ENCODE data around the gene PLRG1. TPM values are rescaled to one million over a fixed set of nuclear protein-coding genes. Genes with fewer than 3 reads are reported as not detected.
"Not testable (repeated sequence)": the region's sequence is repeated elsewhere in the genome, so short reads cannot be mapped to it uniquely, and the experiment has no call there.

Gene PLRG1
- total RNA-seq = 51.6 and 65.7 TPM in 2 replicates

DNA sequence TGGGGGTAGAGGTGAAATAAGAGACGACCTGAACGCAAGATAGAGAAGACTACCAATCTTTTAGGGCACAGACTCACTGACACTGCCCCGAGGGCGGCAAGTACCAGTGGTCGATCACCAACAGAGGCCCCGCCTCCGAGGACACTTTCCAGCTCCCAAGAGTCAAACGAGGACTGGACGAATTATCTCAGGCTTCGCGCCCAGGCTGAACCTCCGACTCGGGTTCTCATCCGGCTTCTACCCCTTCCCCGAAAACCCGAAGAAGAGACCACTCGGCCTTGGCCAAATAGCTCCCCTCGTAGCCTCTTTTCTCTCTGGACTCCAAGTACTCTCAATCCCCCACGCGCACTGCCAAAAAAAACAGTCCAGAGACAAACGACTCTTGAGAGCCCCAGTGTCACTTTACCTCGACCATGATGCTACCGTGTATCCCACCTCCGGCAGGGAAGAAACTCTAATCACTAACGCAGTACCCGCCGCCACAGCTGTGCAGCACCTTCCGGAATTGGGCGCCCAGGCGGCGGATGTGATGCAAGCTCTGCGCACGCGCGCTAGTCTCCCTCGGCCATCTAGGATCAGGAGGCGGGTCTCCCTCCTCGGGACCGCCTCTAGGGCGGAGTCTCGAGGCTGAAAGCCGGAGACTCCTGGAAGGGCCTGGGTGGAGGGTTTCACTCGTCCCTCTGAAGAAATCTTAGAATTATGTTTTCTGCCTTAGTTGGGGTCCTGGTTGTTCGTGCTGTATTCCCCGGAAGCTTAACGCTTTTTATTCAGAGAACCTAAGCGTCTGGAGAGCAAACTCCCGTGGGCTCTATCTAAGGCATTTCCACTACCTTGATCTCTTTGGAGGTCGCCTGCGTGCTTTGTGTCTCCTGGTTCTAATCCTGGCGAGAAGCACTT, at the start of gene PLRG1:
Gene PLRG1, minus strand, starts transcription at position 507 of the 897 bp plus-strand sequence. Its CDS starts 92 bp downstream, at position 415.
- peak; percentile 86 to 94 for DNase-seq (ENCODE audit: low read depth in 2 of 2)

DNA sequence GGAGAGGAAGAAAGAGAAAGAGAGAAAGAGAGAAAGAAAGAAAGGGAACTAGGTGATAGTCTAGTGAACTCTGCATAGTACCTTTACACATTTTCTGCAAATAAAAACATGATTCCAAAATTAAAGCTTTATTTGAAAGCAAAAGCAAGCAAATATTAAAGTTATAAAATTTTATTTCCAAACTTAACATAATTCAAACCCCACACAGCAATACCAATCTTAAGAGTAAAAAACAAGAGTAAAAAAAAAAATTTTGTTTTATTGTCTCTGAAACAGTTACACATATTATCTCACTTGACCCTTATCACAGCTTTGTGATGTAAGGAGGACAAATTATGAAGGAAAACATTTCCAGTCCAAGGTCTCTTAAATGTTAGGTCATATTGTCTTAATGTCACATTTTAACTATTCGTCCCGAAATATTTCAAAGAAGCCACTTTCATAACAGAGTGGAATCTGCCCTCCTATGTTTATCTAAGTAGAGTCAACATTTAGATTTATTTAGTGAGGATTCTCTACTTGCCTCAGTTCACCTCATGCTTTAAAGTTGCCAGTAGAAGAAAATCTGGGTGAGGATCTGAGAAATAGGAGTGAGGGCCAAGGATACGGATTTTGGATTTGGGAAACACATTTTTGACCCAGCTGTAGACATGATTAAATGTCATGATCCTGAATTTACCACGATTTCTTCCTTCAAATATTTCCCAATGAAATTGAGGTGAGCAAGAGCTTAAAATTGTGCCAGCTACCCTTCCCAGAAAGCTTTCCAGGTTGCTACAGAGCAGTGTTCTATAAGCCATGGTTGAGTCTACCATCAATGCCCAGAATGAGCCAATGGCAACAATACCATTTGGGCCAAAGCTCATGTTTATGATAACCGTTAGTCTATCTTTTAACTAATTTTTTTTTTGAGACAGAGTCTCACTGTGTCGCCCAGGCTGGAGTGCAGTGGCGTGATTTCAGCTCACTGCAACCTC, 47.9 kb upstream of the PLRG1 start:
- DNase-seq (ENCODE audit: low read depth in 2 of 2) = no peak

DNA sequence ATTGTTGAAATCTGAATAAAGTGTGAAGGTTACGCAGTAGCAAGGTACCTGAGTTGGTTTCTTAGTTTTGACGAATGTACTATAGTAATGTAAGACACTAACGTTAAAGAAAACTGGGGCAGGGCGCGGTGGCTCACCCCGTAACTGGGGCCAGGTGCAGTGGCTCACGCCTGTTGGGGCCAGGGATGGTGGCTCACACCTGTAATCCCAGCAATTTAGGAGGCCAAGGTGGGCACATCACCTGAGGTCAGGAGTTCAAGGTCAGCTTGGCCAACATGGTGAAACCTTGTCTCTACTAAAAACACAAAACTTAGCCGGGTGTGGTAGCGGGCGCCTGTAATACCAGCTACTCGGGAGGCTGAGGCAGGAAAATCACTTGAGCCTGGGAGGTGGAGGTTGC, 47.1 kb upstream of the PLRG1 start:
- DNase-seq (ENCODE audit: low read depth in 2 of 2) = not testable (repeated sequence)

DNA sequence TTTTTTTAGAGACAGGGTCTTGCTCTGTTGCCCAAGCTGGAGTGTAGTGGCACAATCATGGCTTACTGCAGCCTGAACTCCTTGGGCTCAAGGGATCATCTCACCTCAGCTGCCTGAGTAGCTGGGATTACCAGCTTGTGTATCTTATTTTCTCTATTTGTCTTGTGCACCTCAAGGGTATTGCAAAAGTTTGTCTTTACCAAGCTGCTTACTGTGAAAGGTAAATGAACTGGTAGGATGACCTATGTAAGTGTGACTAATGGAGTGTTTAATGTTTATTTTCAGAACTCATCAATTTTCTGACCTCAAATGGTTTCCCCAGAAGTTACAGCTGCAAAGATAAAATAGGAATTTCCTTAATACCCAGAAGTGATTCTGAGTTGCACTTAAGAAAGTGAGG, 45.6 kb upstream of the PLRG1 start:
- DNase-seq (ENCODE audit: low read depth in 2 of 2) = no peak

DNA sequence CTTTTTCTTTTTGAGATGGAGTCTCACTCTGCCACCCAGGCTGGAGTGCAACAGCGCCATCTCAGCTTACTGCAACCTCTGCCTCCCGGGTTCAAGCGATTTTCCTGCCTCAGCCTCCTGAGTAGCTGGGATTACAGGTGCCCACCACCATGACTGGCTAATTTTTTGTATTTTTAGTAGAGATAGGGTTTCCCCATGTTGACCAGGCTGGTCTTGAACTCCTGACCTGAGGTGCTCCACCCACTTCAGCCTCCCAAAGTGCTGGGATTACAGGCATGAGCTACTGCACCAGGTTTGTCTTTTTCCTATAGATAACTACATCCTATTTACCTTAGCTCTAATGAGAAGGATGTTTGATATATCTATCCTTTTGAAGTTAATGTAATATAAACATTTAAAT, 44.1 kb upstream of the PLRG1 start:
- not testable (repeated sequence) for DNase-seq (ENCODE audit: low read depth in 2 of 2)

DNA sequence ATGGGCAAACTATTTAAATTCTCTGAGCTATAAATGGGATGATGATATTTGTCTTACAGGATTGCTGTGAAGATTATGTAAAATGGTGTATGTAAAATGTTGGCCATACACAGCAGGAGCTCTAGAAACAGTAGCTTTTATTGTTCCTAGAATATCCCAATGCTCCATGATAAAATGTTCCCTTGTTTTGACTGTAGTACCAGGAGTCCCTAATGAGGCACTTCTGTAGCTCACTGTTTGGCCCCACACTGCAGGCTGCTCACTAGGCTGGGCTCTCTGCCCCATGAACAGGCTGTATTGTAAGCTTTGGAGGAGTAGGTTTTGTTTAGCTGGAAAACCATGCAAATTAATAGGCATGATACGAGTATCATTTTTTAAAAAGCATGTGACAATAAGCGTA, 43.7 kb upstream of the PLRG1 start:
- DNase-seq (ENCODE audit: low read depth in 2 of 2) = no peak

DNA sequence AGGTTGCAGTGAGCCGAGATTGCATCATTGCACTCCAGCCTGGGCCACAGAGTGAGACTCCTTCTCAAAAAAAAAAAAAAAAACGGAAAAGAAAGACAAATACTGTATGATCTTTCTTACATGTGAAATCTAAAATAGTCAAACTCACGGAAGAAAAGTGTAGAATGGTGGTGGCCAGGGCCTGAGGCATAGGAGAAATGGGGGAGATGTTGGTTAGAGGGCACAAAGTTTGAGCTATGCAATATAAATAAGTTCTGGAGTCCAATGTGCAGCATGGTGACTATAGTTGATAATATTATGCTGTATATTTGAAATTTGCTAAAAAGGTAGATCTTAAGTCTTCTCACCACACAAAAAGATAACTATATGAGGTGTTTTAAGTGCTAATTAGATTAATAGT, 41.7 kb upstream of the PLRG1 start:
- no peak for DNase-seq (ENCODE audit: low read depth in 2 of 2)

DNA sequence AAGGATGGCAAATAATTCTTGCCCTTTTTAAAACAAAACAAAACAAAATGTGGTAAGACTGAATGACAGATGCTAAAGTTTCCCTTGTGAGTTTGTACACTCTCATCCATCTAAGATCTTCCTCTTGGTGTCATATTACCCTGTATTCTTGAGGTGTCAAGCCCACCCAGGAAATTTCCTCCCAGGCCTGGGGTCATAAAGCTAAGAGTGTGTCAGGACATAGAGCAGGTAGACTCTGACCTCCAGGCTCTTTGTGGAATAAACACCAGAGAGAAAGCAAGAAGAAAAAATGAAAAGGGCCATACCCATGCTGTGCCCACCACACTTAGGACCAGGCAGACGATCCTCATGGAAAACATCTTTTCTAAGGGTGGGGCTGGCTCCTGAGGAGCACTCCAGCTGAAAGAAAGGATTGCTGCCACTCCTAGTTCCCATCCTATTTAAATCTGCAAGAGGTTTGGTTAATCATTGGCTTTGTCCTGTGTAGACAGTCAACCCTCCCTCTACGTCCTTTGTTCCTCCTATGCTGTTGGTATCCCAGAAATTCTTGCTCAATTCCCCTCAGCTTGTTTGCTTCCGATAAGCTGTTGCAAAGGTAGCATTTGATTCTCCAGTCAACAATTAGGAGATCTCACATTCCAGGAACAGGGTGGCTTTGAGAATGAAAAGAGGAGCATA, 40.3 kb upstream of the PLRG1 start, which contains the start of gene FGA:
Gene FGA, minus strand, starts transcription at position 414 of the 678 bp plus-strand sequence. Its CDS starts 55 bp downstream, at position 359.
- no peak for DNase-seq (ENCODE audit: low read depth in 2 of 2)

DNA sequence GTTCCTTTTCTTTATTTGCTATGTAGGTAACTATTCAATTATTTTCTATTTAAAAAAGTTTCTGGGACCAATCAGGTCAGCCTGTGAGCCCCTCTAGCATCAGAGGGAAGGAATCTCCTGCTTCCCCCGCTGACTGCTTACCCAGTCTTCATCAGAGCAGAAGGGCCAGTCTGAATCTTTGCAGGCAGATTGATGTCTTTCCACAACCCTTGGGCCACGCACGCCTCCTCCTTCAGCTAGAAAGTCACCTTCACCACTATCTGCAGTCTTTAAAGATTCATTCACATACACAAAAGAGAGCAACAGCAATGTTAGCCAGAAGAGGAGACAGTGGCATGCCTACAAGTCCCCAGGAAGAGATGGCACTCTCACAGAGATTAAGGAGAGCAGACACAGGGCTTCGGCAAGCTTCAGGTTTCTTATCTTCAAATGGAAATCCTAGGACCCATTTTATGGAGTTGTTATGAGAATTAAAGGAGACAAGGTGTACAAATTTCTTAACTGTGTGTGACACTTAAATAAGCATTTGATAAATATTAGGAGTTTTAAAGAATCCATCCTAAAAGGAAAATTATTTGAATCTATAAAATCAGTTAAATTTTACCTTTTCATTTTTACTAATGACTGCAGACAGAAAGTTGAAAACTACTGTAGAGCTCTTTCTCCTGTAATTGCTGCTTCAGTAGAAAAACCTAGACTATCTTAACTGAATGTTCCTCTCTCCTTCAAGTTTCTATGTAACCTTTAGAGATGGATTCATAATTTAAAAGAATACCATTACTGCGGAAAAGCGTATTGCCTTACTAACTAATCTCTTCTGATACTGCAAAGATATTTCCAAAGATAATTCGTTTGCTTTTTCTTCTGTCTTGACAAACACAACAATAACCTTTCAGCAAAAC, 39.3 kb upstream of the PLRG1 start:
- no peak for DNase-seq (ENCODE audit: low read depth in 2 of 2)

DNA sequence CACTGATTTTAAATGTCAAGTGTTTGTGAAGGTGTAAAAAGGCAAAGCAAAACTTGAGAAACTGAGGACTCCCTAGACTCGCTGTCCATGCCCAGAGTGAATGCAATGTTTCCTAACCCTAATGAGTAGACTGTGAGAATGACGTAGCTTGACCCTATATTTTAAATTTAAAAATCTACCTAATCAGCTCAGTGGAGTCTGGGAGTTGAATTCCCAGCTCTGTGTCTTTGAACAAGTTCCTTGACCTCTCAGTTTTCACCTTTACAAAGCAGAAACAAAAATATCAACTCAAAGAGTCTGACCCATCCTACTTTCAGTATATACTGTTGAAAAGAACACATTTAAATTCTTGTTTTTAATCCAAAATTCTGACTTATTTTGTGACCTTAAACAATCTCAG, 38.0 kb upstream of the PLRG1 start:
- DNase-seq (ENCODE audit: low read depth in 2 of 2) = no peak

DNA sequence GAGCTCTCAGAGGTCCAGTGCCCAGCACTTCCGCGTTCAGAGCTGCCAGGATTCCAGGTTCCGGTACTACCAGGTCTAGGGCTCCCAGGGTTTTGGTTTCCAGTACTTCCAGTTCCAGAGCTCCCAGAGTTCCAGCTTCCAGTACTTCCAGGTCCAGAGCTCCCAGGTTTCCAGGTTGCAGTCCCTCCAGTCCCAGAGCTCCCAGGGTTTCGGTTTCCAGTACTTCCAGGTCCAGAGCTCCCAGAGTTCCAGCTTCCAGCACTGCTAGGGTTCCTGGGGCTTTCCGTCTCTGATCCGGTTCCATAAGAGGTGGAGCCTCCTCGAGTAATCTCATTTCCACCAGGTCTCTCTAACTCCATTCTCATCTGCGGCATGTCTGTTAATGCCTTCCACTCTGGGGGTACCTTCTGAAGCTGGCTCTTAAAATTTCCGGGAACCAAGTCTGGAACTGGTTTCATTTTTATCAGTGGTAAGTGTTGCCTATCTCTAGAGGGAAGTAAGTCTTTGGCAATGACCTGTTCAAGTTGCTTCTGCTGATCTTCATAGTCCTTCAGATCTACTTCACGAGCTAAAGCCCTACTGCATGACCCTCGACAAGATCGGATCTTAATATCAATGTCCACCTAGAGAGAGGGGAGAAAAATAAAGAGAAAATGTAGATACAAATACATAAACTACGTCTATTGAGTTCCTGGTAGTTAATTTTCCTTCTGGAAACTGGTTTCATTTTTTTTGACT, 36.3 kb upstream of the PLRG1 start:
- no peak for DNase-seq (ENCODE audit: low read depth in 2 of 2)

DNA sequence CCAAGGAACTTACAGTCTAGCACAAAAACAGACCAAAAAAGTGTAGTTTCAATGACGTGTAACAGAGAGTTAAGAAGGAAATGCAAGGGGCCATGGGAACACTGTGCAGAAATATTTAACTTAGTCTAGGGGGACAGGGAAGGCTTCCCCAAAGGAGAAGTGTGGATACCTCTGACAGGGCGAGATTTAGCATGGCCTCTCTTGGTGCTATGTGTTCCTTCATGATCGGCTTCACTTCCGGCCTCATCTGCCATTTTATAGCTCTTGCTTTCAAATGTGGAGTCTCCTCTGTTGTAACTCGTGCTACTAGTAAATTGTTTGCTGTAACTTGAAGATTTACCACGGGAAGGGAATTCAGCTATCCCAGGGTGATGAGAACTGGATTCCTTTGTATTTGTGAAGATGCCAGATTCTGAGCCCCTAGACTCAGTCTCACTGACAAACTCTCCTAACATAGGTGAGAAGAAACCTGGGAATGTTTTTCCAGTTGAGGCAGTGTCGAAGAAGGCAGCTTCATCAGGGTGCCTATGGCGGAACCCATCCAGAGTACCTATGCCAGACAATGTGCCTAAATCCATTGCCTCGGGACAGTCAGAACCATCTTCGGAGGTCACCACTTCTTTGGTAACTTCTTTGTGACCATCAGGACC, 35.3 kb upstream of the PLRG1 start:
- DNase-seq (ENCODE audit: low read depth in 2 of 2) = no peak

DNA sequence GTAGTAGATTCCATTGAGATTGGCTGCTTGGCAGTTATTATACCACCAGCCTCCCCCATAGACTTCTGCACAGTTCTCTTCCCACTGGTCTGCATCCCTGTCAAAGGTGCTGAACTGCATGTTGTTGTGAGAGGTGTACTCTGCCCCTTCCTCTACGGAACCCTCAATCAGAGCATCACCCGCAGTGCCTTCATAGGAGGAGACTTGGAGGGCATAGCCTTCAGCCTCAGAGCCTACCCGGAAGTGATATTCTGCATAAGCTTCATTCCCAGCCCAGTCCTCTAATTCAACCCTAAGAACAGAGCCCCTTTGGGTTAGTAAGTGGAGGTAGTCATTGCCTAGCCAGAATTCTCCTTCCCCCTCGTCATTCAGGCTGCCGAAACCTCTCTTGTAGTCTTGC, 34.1 kb upstream of the PLRG1 start:
- DNase-seq (ENCODE audit: low read depth in 2 of 2) = no peak

DNA sequence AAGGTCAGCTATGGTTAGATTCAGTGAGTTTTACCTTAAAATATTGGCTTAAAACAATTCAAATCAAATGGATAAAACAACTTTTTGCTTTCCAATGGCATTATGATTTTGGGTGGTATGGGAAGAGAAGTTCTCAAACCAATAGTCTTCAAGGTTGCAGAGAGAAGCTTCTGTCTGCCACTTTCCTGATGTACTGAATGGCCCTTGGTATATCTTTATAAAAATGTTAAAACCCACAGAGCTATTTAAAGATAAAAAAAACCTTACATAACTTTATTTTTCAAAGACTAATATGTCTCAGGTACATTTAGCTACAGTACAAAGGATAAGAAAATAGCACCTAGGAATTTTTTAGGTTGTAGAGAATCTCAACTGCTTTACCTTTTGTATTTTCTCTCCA, 33.5 kb upstream of the PLRG1 start:
- no peak for DNase-seq (ENCODE audit: low read depth in 2 of 2)

DNA sequence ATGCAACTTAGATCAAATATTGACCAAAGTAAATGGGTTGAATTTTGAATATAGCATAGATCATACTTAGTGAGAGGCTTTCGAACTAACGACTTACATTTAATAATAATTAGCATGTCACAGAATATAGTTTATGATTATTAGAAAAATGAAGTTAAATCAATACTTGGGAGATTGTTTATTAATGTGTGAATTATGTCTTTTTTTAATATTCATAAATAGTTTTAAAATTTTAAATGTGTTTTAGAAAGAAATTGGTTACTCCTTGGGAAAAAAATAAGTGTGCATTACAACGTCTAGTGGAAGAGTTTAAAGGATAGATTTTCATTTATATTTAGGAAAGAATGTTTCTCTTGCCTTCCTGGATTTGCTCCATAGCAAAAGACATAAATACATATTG, 33.0 kb upstream of the PLRG1 start:
- no peak for DNase-seq (ENCODE audit: low read depth in 2 of 2)

DNA sequence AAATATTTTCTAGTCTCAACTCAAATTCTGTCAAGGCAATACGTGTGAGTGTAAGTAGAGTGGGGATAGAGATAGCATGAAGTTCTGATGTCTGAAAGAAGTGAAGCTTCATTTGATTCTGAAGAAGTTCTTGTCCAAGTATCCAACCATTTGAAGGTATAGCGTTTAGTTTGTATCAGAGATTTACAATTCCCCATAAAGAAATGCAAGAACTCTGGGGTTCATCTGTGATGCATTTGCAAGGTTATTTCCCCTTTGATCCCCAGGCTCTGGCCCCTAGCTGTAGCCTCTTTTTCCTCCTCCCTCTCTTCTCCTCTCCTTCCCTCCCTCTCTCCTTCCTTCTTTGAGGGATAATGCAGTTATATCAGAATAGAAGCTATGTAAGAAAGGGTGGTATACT, 32.5 kb upstream of the PLRG1 start:
- no peak for DNase-seq (ENCODE audit: low read depth in 2 of 2)

DNA sequence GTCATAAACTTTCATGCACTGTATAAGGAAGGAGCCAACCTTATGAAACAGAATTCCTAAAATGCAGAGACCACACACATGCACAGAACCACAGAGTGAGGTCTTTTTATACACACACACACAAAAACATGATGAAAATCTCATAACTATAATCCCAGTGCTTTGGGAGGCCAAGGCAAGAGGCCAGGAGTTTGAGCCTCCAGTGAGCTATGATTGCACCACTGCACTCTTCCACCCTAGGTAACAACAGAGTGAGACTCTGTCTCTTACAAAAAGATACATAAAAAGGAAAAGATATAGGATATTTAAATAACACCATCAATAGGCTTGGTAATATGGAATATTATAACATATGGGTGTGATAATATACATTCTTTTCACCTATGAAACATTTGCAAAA, 29.7 kb upstream of the PLRG1 start:
- DNase-seq (ENCODE audit: low read depth in 2 of 2) = no peak

DNA sequence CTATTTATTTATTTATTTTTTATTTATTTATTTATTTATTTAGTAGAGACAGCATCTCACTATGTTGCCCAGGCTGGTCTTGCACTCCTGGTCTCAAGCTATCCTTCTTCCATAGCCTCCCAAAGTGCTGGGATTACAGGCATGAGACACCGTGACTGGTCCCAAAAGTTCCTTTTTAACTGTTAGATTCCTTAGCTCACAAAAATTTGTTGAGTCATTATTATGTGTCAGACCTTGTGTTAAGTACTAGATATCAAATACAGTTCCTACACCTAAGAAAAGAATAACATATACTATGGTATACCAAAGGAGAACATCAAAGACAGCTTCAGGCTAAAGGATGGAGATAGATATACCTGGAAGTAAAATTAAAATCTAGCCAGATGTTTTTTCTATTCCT, 28.7 kb upstream of the PLRG1 start:
- DNase-seq (ENCODE audit: low read depth in 2 of 2) = no peak

DNA sequence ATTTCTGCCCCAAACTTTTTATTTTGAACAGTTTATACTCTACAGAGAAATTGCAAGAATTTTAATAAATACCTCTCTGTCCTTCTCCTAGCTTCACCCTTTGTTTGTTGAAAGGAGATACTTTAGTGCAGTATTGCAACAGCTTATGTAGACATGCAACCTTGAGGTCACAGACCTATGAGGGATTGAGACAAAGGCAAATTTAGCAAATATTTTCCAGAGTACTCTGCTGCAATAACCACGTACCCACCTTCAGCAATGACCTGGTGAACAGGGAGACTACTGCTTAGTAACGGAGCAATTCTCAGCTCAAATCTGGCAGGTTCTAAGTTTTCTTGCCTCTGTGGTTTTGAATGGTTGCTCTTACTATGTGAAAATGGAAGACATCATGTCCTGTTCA, 27.1 kb upstream of the PLRG1 start:
- no peak for DNase-seq (ENCODE audit: low read depth in 2 of 2)
